MM.1S (cell line): ENCODE data around the gene TOR1AIP2.

Experiments
- DNase-seq: peaks from one replicate; pipeline ENCODE4 v3.0.0-alpha.2; 2015
- H2AFZ ChIP-seq: fragments of 300-600 bp; sonication (generic); 2 replicates; pipeline ENCODE4 v1.6.0; 2016; ENCODE audit warnings: antibody characterized with exemption, low read length
- H3F3A ChIP-seq: fragments of 300-600 bp; sonication (generic); 2 replicates; pipeline ENCODE4 v1.6.1; 2016; ENCODE audit warnings: mild to moderate bottlenecking, antibody characterized with exemption, low read length, moderate library complexity, mixed read lengths; ENCODE audit not compliant: insufficient read depth
- H3K27ac ChIP-seq: fragments of 300-600 bp; sonication (generic); 2 replicates; pipeline ENCODE4 v1.5.1; 2016; ENCODE audit warnings: mild to moderate bottlenecking, low read length
- H3K27me3 ChIP-seq: fragments of 300-600 bp; sonication (generic); replicated peaks from 2 replicates; pipeline ENCODE4 v1.6.0; 2016; ENCODE audit warnings: low read length; ENCODE audit not compliant: insufficient read depth
- H3K36me3 ChIP-seq: fragments of 300-600 bp; sonication (generic); replicated peaks from 2 replicates; pipeline ENCODE4 v1.6.1; 2016; ENCODE audit warnings: mild to moderate bottlenecking, low read length, mixed read lengths; ENCODE audit not compliant: insufficient read depth
- H3K4me1 ChIP-seq: fragments of 300-600 bp; sonication (generic); 2 replicates; pipeline ENCODE4 v1.6.1; 2016; ENCODE audit warnings: low read length, mixed read lengths
- H3K4me2 ChIP-seq: fragments of 300-600 bp; sonication (generic); 2 replicates; pipeline ENCODE4 v1.6.0; 2016; ENCODE audit warnings: low read depth, low read length
- H3K4me3 ChIP-seq: fragments of 300-600 bp; sonication (generic); 2 replicates; pipeline ENCODE4 v1.5.1; 2016; ENCODE audit warnings: low read length, mixed read lengths
- H3K79me2 ChIP-seq: fragments of 300-600 bp; sonication (generic); 2 replicates; pipeline ENCODE4 v1.6.1; 2016; ENCODE audit warnings: mixed run types, low read length, mixed read lengths
- H3K9ac ChIP-seq: fragments of 300-600 bp; sonication (generic); 2 replicates; pipeline ENCODE4 v1.6.1; 2016; ENCODE audit warnings: low read length, mixed read lengths
- H3K9me2 ChIP-seq: fragments of 300-600 bp; sonication (generic); replicated peaks from 2 replicates; pipeline ENCODE4 v1.6.1; 2016; ENCODE audit warnings: mild to moderate bottlenecking, low read length, mixed read lengths; ENCODE audit not compliant: insufficient read depth
- H3K9me3 ChIP-seq: fragments of 300-600 bp; sonication (generic); replicated peaks from 2 replicates; pipeline ENCODE4 v1.6.1; 2016; ENCODE audit warnings: mild to moderate bottlenecking, low read length, mixed read lengths; ENCODE audit not compliant: insufficient read depth
- H4K20me1 ChIP-seq: fragments of 300-600 bp; sonication (generic); 2 replicates; pipeline ENCODE4 v1.6.1; 2016; ENCODE audit warnings: mild to moderate bottlenecking, low read length, moderate library complexity, mixed read lengths; ENCODE audit not compliant: insufficient read depth
- CTCF ChIP-seq: fragments of 300-600 bp; sonication (generic); IDR thresholded peaks from 2 replicates; pipeline ENCODE4 v1.5.1; 2016; ENCODE audit warnings: antibody characterized with exemption, low read length, mixed read lengths
- EZH2 ChIP-seq: fragments of 300-600 bp; sonication (generic); optimal IDR thresholded peaks from 2 replicates; pipeline ENCODE3; 2017; ENCODE audit warnings: low read depth, mild to moderate bottlenecking, antibody characterized with exemption, low read length, mixed read lengths
- EZH2phosphoT487 ChIP-seq: fragments of 300-600 bp; sonication (generic); IDR thresholded peaks from 2 replicates; pipeline ENCODE4 v1.6.1; 2018; ENCODE audit warnings: antibody characterized with exemption, low read length

TOR1AIP2 gene

GRCh38 chr1:179824265-179824664, 53.3 kb downstream of the TOR1AIP2 start:
- DNase-seq, result no peak
- Histone ChIP-seq H4K20me1 (no peaks in the 10 kb centered on the region), H3K36me3 (no peaks in the 10 kb centered on the region), H3K9me2 (no peaks in the 10 kb centered on the region), H3K27me3 (no peaks in the 10 kb centered on the region), H3K9ac (no peak overlapping the region), H3K79me2 (no peaks in the 10 kb centered on the region), H3K4me3 (no peak overlapping the region), H2AFZ (no peak overlapping the region), H3K9me3 (no peaks in the 10 kb centered on the region), H3K4me2 (no peak overlapping the region), H3K27ac (no peak overlapping the region), H3K4me1 (peaks cover 15% of the 10 kb centered on the region; the same call in 1 of the 2 replicates), H3F3A (peaks cover 5% of the 10 kb centered on the region; the same call in 1 of the 2 replicates)
- TF ChIP-seq EZH2, result no peak
- no peak for TF ChIP-seq CTCF
- no peak for TF ChIP-seq EZH2phosphoT487

GRCh38 chr1:179823693-179824092, 53.9 kb downstream of the TOR1AIP2 start:
- Histone ChIP-seq H3F3A (peaks cover 5% of the 10 kb centered on the region; the same call in 1 of the 2 replicates), H3K9me3 (no peaks in the 10 kb centered on the region), H3K9ac (no peak overlapping the region), H3K9me2 (no peaks in the 10 kb centered on the region), H3K79me2 (no peaks in the 10 kb centered on the region), H3K4me1 (peaks cover 15% of the 10 kb centered on the region; the same call in 1 of the 2 replicates), H3K36me3 (no peaks in the 10 kb centered on the region), H3K4me2 (no peak overlapping the region), H2AFZ (no peak overlapping the region), H4K20me1 (no peaks in the 10 kb centered on the region), H3K27me3 (no peaks in the 10 kb centered on the region), H3K4me3 (no peak overlapping the region), H3K27ac (no peak overlapping the region)
- no peak for TF ChIP-seq EZH2phosphoT487
- TF ChIP-seq EZH2, result no peak
- no peak for TF ChIP-seq CTCF
- no peak for DNase-seq

- TF ChIP-seq EZH2 (no peak), EZH2phosphoT487 (no peak), CTCF (no peak)
- H4K20me1 ChIP-seq, result no peaks in the 10 kb centered on the region
- no peak overlapping the region for H3K4me2 ChIP-seq
- peaks cover 15% of the 10 kb centered on the region; the same call in 1 of the 2 replicates for H3K4me1 ChIP-seq
- peaks cover 5% of the 10 kb centered on the region; the same call in 1 of the 2 replicates for H3F3A ChIP-seq
- no peak overlapping the region for H3K4me3 ChIP-seq
- peak; percentile 43 for DNase-seq
- H2AFZ ChIP-seq, result no peak overlapping the region
- peak overlapping the region; percentile 22; the same call in 1 of the 2 replicates for H3K27ac ChIP-seq
- no peaks in the 10 kb centered on the region for H3K27me3 ChIP-seq
- H3K9me3 ChIP-seq, result no peaks in the 10 kb centered on the region
- no peaks in the 10 kb centered on the region for H3K36me3 ChIP-seq
- H3K9ac ChIP-seq, result no peak overlapping the region
- no peaks in the 10 kb centered on the region for H3K9me2 ChIP-seq
- no peaks in the 10 kb centered on the region for H3K79me2 ChIP-seq
Observed at GRCh38 chr1:179822065-179822464, 55.5 kb downstream of the TOR1AIP2 start.
